NCI-H524 (cell line): Measurements from ENCODE around the gene SNX20.

ENCODE experiments used
- DNase-seq, 2 experiments: peaks; one replicate each; lab custom pipeline; 2025; lab: John Stamatoyannopoulos, UW

Gene SNX20

GRCh38 chr16:50681021-50681885 lies at the start of gene SNX20:
Gene SNX20, minus strand, starts transcription at chr16:50681312. Its CDS starts 3,786 bp downstream, at chr16:50677526.
- peak in 1 of 2 experiments; percentile 27 for DNase-seq

GRCh38 chr16:50724306-50724705 lies 43.2 kb upstream of the SNX20 start:
- DNase-seq: no peak

GRCh38 chr16:50722960-50723359 lies 41.8 kb upstream of the SNX20 start:
- no peak for DNase-seq

GRCh38 chr16:50722405-50722737 lies 41.3 kb upstream of the SNX20 start:
- DNase-seq: no peak

GRCh38 chr16:50721549-50722404 lies 40.7 kb upstream of the SNX20 start:
- DNase-seq: no peak

GRCh38 chr16:50719401-50720337 lies 38.6 kb upstream of the SNX20 start:
- DNase-seq: no peak

- peak; percentile 17 to 69 for DNase-seq
These were observed 37.8 kb upstream of the SNX20 start for GRCh38 chr16:50718761-50719400.

GRCh38 chr16:50718061-50718760 lies 37.1 kb upstream of the SNX20 start:
- no peak for DNase-seq

- DNase-seq: no peak
These were observed 36.4 kb upstream of the SNX20 start for GRCh38 chr16:50717494-50717893.

- DNase-seq: no peak
These were observed 36.0 kb upstream of the SNX20 start for GRCh38 chr16:50717091-50717490.

- no peak for DNase-seq
These were observed 31.8 kb upstream of the SNX20 start for GRCh38 chr16:50712956-50713355.

GRCh38 chr16:50712560-50712898 lies 31.4 kb upstream of the SNX20 start:
- no peak for DNase-seq

- DNase-seq: no peak
These were observed 30.9 kb upstream of the SNX20 start for GRCh38 chr16:50711862-50712559.

- DNase-seq: no peak
These were observed 29.9 kb upstream of the SNX20 start for GRCh38 chr16:50711040-50711439.

GRCh38 chr16:50709980-50710379 lies 28.9 kb upstream of the SNX20 start:
- DNase-seq: no peak

- DNase-seq: no peak
These were observed 28.1 kb upstream of the SNX20 start for GRCh38 chr16:50709061-50709684.

GRCh38 chr16:50708373-50709060 lies 27.4 kb upstream of the SNX20 start:
- no peak for DNase-seq

- DNase-seq: no peak
These were observed 25.1 kb upstream of the SNX20 start for GRCh38 chr16:50706250-50706649.

- DNase-seq: no peak
These were observed 24.5 kb upstream of the SNX20 start for GRCh38 chr16:50705436-50706110.
